H9 (cell line): ENCODE measurements around the gene SLC39A10. TPM values are rescaled to one million over a fixed set of nuclear protein-coding genes. Genes with fewer than 3 reads are reported as not detected.

Experiments used
- DNase-seq: peaks from one replicate; pipeline ENCODE4 v3.0.0-alpha.2; 2017
- H2AFZ ChIP-seq: one replicate; pipeline ENCODE4 v1.6.1; 2013; ENCODE audit warnings: mild to moderate bottlenecking, low read length, control low read depth, moderate library complexity
- H2AK5ac ChIP-seq: 2 replicates; pipeline ENCODE4 v1.6.1; 2013; ENCODE audit warnings: low read length, control low read depth, mixed read lengths; ENCODE audit not compliant: insufficient read length
- H2BK120ac ChIP-seq: one replicate; pipeline ENCODE4 v1.6.1; 2013; ENCODE audit warnings: low read depth, mild to moderate bottlenecking, low read length, control low read depth, inconsistent platforms; ENCODE audit not compliant: poor library complexity, severe bottlenecking
- H2BK12ac ChIP-seq: 2 replicates; pipeline ENCODE4 v1.6.1; 2013; ENCODE audit warnings: low read length, control low read depth, mixed read lengths, low read depth; ENCODE audit not compliant: insufficient read length
- H2BK15ac ChIP-seq: 2 replicates; pipeline ENCODE4 v1.6.1; 2013; ENCODE audit warnings: low read depth, low read length, control low read depth
- H2BK20ac ChIP-seq: one replicate; pipeline ENCODE4 v1.6.1; 2013; ENCODE audit warnings: low read depth, mild to moderate bottlenecking, low read length, control low read depth, inconsistent platforms; ENCODE audit not compliant: poor library complexity, severe bottlenecking
- H2BK5ac ChIP-seq: 2 replicates; pipeline ENCODE4 v1.6.1; 2013; ENCODE audit warnings: low read length, control low read depth, mixed read lengths; ENCODE audit not compliant: insufficient read length
- H3K14ac ChIP-seq: 2 replicates; pipeline ENCODE4 v1.6.1; 2013; ENCODE audit warnings: low read length, control low read depth; ENCODE audit not compliant: insufficient read depth
- H3K18ac ChIP-seq: 2 replicates; pipeline ENCODE4 v1.6.1; 2013; ENCODE audit warnings: low read depth, mild to moderate bottlenecking, mixed read lengths, low read length, control low read depth; ENCODE audit not compliant: insufficient read length
- H3K23ac ChIP-seq: 2 replicates; pipeline ENCODE4 v1.6.1; 2013; ENCODE audit warnings: low read length, control low read depth, mixed read lengths, low read depth; ENCODE audit not compliant: insufficient read length
- H3K23me2 ChIP-seq: 2 replicates; pipeline ENCODE4 v1.6.1; 2013; ENCODE audit warnings: low read depth, mild to moderate bottlenecking, mixed read lengths, low read length, control low read depth; ENCODE audit not compliant: insufficient read length, poor library complexity, severe bottlenecking
- H3K27ac ChIP-seq: 2 replicates; pipeline ENCODE4 v1.5.1; 2013; ENCODE audit warnings: low read length, control low read depth, mixed read lengths, low read depth; ENCODE audit not compliant: insufficient read length
- H3K27me3 ChIP-seq: 2 replicates; pipeline ENCODE4 v1.6.1; 2013; ENCODE audit warnings: low read length, control low read depth, inconsistent platforms; ENCODE audit not compliant: insufficient read depth
- H3K4ac ChIP-seq: 2 replicates; pipeline ENCODE4 v1.6.1; 2013; ENCODE audit warnings: low read depth, mild to moderate bottlenecking, control low read depth, inconsistent platforms, low read length, moderate library complexity
- H3K4me1 ChIP-seq: 2 replicates; pipeline ENCODE4 v1.6.1; 2013; ENCODE audit warnings: low read length, control low read depth, inconsistent platforms; ENCODE audit not compliant: insufficient read depth
- H3K4me2 ChIP-seq: 2 replicates; pipeline ENCODE4 v1.6.1; 2013; ENCODE audit warnings: low read length, control low read depth, mixed read lengths; ENCODE audit not compliant: insufficient read length, insufficient read depth
- H3K56ac ChIP-seq: 2 replicates; pipeline ENCODE4 v1.6.1; 2013; ENCODE audit warnings: low read depth, mild to moderate bottlenecking, mixed read lengths, low read length, control low read depth; ENCODE audit not compliant: insufficient read length
- H3K79me1 ChIP-seq: 2 replicates; pipeline ENCODE4 v1.6.1; 2013; ENCODE audit warnings: low read depth, mild to moderate bottlenecking, moderate library complexity, low read length, control low read depth, inconsistent platforms; ENCODE audit not compliant: insufficient read depth, poor library complexity, severe bottlenecking
- H3K79me2 ChIP-seq: 2 replicates; pipeline ENCODE4 v1.6.1; 2013; ENCODE audit warnings: low read length, control low read depth, inconsistent platforms; ENCODE audit not compliant: insufficient read depth
- H3K9ac ChIP-seq: 2 replicates; pipeline ENCODE4 v1.6.1; 2013; ENCODE audit warnings: low read length, control low read depth, mixed read lengths; ENCODE audit not compliant: insufficient read length; ENCODE audit errors: extremely low read depth
- H3K9me3 ChIP-seq: one replicate; pipeline ENCODE4 v1.6.1; 2013; ENCODE audit warnings: low read depth, low read length, inconsistent platforms; ENCODE audit not compliant: control insufficient read depth
- H3T11ph ChIP-seq: one replicate; pipeline ENCODE4 v1.6.1; 2013; ENCODE audit warnings: mild to moderate bottlenecking, low read length, control low read depth, inconsistent platforms
- H4K20me1 ChIP-seq: one replicate; pipeline ENCODE4 v1.6.1; 2013; ENCODE audit not compliant: control insufficient read depth, insufficient read length, insufficient read depth
- H4K5ac ChIP-seq: 2 replicates; pipeline ENCODE4 v1.6.1; 2013; ENCODE audit warnings: low read depth, mild to moderate bottlenecking, mixed read lengths, low read length, control low read depth; ENCODE audit not compliant: insufficient read length
- H4K8ac ChIP-seq: replicated peaks from 2 replicates; pipeline ENCODE4 v1.6.1; 2013; ENCODE audit warnings: low read length, control low read depth, mixed read lengths, low read depth; ENCODE audit not compliant: insufficient read length
- H4K91ac ChIP-seq: 2 replicates; pipeline ENCODE4 v1.6.1; 2013; ENCODE audit warnings: low read depth, mild to moderate bottlenecking, moderate library complexity, mixed read lengths, low read length, control low read depth; ENCODE audit not compliant: insufficient read length
- H3K27ac Mint-ChIP-seq, 3 experiments: 2 replicates in 2 of 3; 3 replicates in 1 of 3; pipeline ENCODE4 v1.8.0; 2020 to 2021; ENCODE audit warnings: mixed read lengths in 3 of 3, mild to moderate bottlenecking in 1 of 3, moderate library complexity in 1 of 3
- H3K27me3 Mint-ChIP-seq: 2 replicates; pipeline ENCODE4 v1.8.0; 2021; ENCODE audit warnings: low read depth, mild to moderate bottlenecking, moderate library complexity, mixed read lengths
- H3K36me3 Mint-ChIP-seq, 3 experiments: 2 replicates in 2 of 3; 3 replicates in 1 of 3; pipeline ENCODE4 v1.8.0; 2020 to 2021; ENCODE audit warnings: low read depth in 3 of 3, mixed read lengths in 3 of 3; ENCODE audit not compliant: insufficient read depth in 1 of 3
- H3K4me1 Mint-ChIP-seq, 2 experiments: 2 replicates each; pipeline ENCODE4 v1.8.0; 2020; ENCODE audit warnings: mixed read lengths in 2 of 2
- H3K4me3 Mint-ChIP-seq, 2 experiments: 2 replicates in 1 of 2; 3 replicates in 1 of 2; pipeline ENCODE4 v1.8.0; 2020 to 2021; ENCODE audit warnings: mild to moderate bottlenecking in 2 of 2, mixed read lengths in 2 of 2, moderate library complexity in 1 of 2
- H3K9me3 Mint-ChIP-seq, 2 experiments: 2 replicates in 1 of 2; 3 replicates in 1 of 2; pipeline ENCODE4 v1.8.0; 2020; ENCODE audit warnings: mild to moderate bottlenecking in 2 of 2, mixed read lengths in 2 of 2, moderate library complexity in 1 of 2
- CTCF ChIP-seq: fragments of 200-600 bp; sonication (generic); conservative IDR thresholded peaks from 3 replicates; pipeline ENCODE4 v1.8.0; 2021; ENCODE audit warnings: antibody characterized with exemption, mild to moderate bottlenecking
- WGBS: extraction: QIAGEN DNeasy Blood & Tissue Kit; methylation state at CpG from one replicate; pipeline ENCODE4 v1.1.7; 2013; ENCODE audit warnings: missing lambda C conversion rate, low lambda C conversion rate, mixed read lengths; ENCODE audit not compliant: insufficient read length; ENCODE audit errors: extremely low coverage; 5-methylcytosine and 5-hydroxymethylcytosine counted together
- total RNA-seq: library from RNA; stranded (reverse); gene quantifications from 2 replicates; pipeline ENCODE4 v1.2.1, GENCODE V29; 2021

Gene SLC39A10
- total RNA-seq, 1 experiment from 2014 or later, result 161 TPM

- H3K27me3 Mint-ChIP-seq, result no peaks in the 10 kb centered on the region
- Histone ChIP-seq H3K27ac (no peak overlapping the region), H3K4me1 (peaks cover 3% of the 10 kb centered on the region; the same call in 1 of the 2 replicates), H2BK5ac (no peak overlapping the region), H3K23me2 (no peaks in the 10 kb centered on the region), H4K5ac (no peak overlapping the region), H3K56ac (no peak overlapping the region), H3K14ac (no peak overlapping the region), H3K4ac (no peak overlapping the region), H2BK12ac (no peak overlapping the region), H3K23ac (no peak overlapping the region), H3T11ph (no peak overlapping the region), H2BK20ac (no peak overlapping the region), H3K79me2 (peaks cover 8% of the 10 kb centered on the region; the same call in 1 of the 2 replicates), H3K27me3 (no peaks in the 10 kb centered on the region), H2AK5ac (no peak overlapping the region), H3K4me2 (no peak overlapping the region), H4K20me1 (peaks cover 2% of the 10 kb centered on the region), H2AFZ (no peak overlapping the region), H4K8ac (no peak overlapping the region), H3K79me1 (no peaks in the 10 kb centered on the region), H3K18ac (no peak overlapping the region), H3K9ac (no peak overlapping the region), H2BK15ac (no peak overlapping the region), H4K91ac (no peak overlapping the region), H3K9me3 (no peaks in the 10 kb centered on the region), H2BK120ac (no peak overlapping the region)
- peak overlapping the region in 2 of 3 experiments; percentile 58 to 91; a peak in 2 of 7 replicates for H3K27ac Mint-ChIP-seq
- peaks cover 14 to 30% (median 17%) of the 10 kb centered on the region in 3 experiments; a peak in 6 of 7 replicates for H3K36me3 Mint-ChIP-seq
- no peak for TF ChIP-seq CTCF
- no peak for DNase-seq
- H3K9me3 Mint-ChIP-seq, result no peaks in the 10 kb centered on the region
- H3K4me1 Mint-ChIP-seq, result peaks cover 40 to 42% of the 10 kb centered on the region in 2 experiments
- WGBS, result no CpG with 5 or more reads among the region's 3 CpGs
- no peak overlapping the region for H3K4me3 Mint-ChIP-seq
Observed at GRCh38 chr2:195683174-195683573, 26.1 kb downstream of the SLC39A10 start.
